ENCODE results near the gene PHF10.

PHF10 gene

GRCh38 chr6:169671563-169671962, 52.7 kb downstream of the PHF10 start:
- no peak for DNase-seq
- Histone ChIP-seq H3K4me1 (ENCODE audit: low read length) (no peaks in the 10 kb centered on the region), H3K9me2 (replicated peaks; ENCODE audit: insufficient read depth, low read length) (no peaks in the 10 kb centered on the region), H3K79me2 (ENCODE audit: low read length) (no peaks in the 10 kb centered on the region), H3K9me3 (replicated peaks; ENCODE audit: insufficient read depth, low read length) (no peaks in the 10 kb centered on the region), H3K27me3 (replicated peaks; ENCODE audit: insufficient read depth, low read length) (no peaks in the 10 kb centered on the region), H4K20me1 (ENCODE audit: insufficient read depth, low read length) (no peaks in the 10 kb centered on the region), H3K9ac (ENCODE audit: low read length) (no peak overlapping the region), H3F3A (ENCODE audit: insufficient read depth, low read length) (no peaks in the 10 kb centered on the region), H2AFZ (ENCODE audit: low read length) (no peak overlapping the region), H3K36me3 (replicated peaks; ENCODE audit: insufficient read depth, low read length) (no peaks in the 10 kb centered on the region), H3K4me2 (ENCODE audit: low read depth, low read length) (no peak overlapping the region), H3K4me3 (ENCODE audit: low read length) (no peak overlapping the region), H3K27ac (ENCODE audit: low read length) (no peak overlapping the region)
- no peak for TF ChIP-seq EZH2phosphoT487 (IDR thresholded peaks at IDR 0.05; ENCODE audit: low read length)
- TF ChIP-seq EZH2 (optimal IDR thresholded peaks at IDR 0.05; ENCODE audit: low read depth, low read length), result no peak
- no peak for TF ChIP-seq CTCF (IDR thresholded peaks at IDR 0.05; ENCODE audit: low read length)

DNA sequence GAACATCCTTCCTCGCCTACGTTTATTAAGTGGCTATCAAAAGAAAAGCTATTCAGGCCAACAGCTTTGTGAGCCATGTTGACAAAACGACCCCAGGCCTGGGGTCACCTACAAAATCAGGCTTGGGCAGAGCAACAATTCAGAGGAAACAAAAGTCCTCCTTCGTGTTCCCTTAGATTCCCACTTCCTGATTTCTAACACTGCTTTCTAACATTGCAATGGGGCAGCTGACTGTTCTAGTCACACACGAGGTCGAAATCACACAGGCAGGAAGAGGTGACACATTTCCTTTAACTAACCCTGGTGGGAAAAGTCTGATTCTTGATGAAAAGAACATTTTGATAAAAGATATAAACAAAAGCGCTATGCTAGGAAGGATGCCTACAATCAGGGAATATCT, 54.4 kb downstream of the PHF10 start:
- DNase-seq, result no peak
- H3K27me3 ChIP-seq (replicated peaks; ENCODE audit: insufficient read depth, low read length), result no peaks in the 10 kb centered on the region
- H3K27ac ChIP-seq (ENCODE audit: low read length), result no peak overlapping the region
- no peaks in the 10 kb centered on the region for H3K4me1 ChIP-seq (ENCODE audit: low read length)
- H3K4me2 ChIP-seq (ENCODE audit: low read depth, low read length), result no peak overlapping the region
- no peaks in the 10 kb centered on the region for H3K36me3 ChIP-seq (replicated peaks; ENCODE audit: insufficient read depth, low read length)
- no peaks in the 10 kb centered on the region for H3F3A ChIP-seq (ENCODE audit: insufficient read depth, low read length)
- no peaks in the 10 kb centered on the region for H3K9me2 ChIP-seq (replicated peaks; ENCODE audit: insufficient read depth, low read length)
- TF ChIP-seq EZH2phosphoT487 (IDR thresholded peaks at IDR 0.05; ENCODE audit: low read length) (no peak), CTCF (IDR thresholded peaks at IDR 0.05; ENCODE audit: low read length) (no peak), EZH2 (optimal IDR thresholded peaks at IDR 0.05; ENCODE audit: low read depth, low read length) (no peak)
- no peak overlapping the region for H3K9ac ChIP-seq (ENCODE audit: low read length)
- no peak overlapping the region for H2AFZ ChIP-seq (ENCODE audit: low read length)
- no peaks in the 10 kb centered on the region for H3K79me2 ChIP-seq (ENCODE audit: low read length)
- no peaks in the 10 kb centered on the region for H3K9me3 ChIP-seq (replicated peaks; ENCODE audit: insufficient read depth, low read length)
- H4K20me1 ChIP-seq (ENCODE audit: insufficient read depth, low read length), result no peaks in the 10 kb centered on the region
- H3K4me3 ChIP-seq (ENCODE audit: low read length), result no peak overlapping the region

GRCh38 chr6:169669147-169669546, 55.2 kb downstream of the PHF10 start:
- no peaks in the 10 kb centered on the region for H3K27me3 ChIP-seq (replicated peaks; ENCODE audit: insufficient read depth, low read length)
- TF ChIP-seq EZH2 (optimal IDR thresholded peaks at IDR 0.05; ENCODE audit: low read depth, low read length) (no peak), CTCF (IDR thresholded peaks at IDR 0.05; ENCODE audit: low read length) (no peak), EZH2phosphoT487 (IDR thresholded peaks at IDR 0.05; ENCODE audit: low read length) (no peak)
- no peak overlapping the region for H3K27ac ChIP-seq (ENCODE audit: low read length)
- H3K9me2 ChIP-seq (replicated peaks; ENCODE audit: insufficient read depth, low read length), result no peaks in the 10 kb centered on the region
- H3K4me3 ChIP-seq (ENCODE audit: low read length), result no peak overlapping the region
- no peaks in the 10 kb centered on the region for H3K9me3 ChIP-seq (replicated peaks; ENCODE audit: insufficient read depth, low read length)
- H3K4me2 ChIP-seq (ENCODE audit: low read depth, low read length), result no peak overlapping the region
- no peak overlapping the region for H2AFZ ChIP-seq (ENCODE audit: low read length)
- DNase-seq, result no peak
- no peaks in the 10 kb centered on the region for H4K20me1 ChIP-seq (ENCODE audit: insufficient read depth, low read length)
- H3K79me2 ChIP-seq (ENCODE audit: low read length), result no peaks in the 10 kb centered on the region
- H3F3A ChIP-seq (ENCODE audit: insufficient read depth, low read length), result no peaks in the 10 kb centered on the region
- no peaks in the 10 kb centered on the region for H3K4me1 ChIP-seq (ENCODE audit: low read length)
- no peak overlapping the region for H3K9ac ChIP-seq (ENCODE audit: low read length)
- no peaks in the 10 kb centered on the region for H3K36me3 ChIP-seq (replicated peaks; ENCODE audit: insufficient read depth, low read length)
